DOHH2 (cell line): ENCODE results near the gene PPIP5K1.

ENCODE experiments used
- H3F3A ChIP-seq: fragments of 200-600 bp; sonication (generic), shearing (Covaris generic); 2 replicates; pipeline ENCODE4 v1.6.0; 2016; ENCODE audit warnings: antibody characterized with exemption, mild to moderate bottlenecking; ENCODE audit not compliant: control insufficient read depth, insufficient read depth
- H3K27ac ChIP-seq: fragments of 200-600 bp; sonication (generic); 2 replicates; pipeline ENCODE4 v1.5.1; 2014; ENCODE audit warnings: low read depth, mild to moderate bottlenecking, low read length, moderate library complexity
- H3K27me3 ChIP-seq: fragments of 200-600 bp; sonication (generic); 2 replicates; pipeline ENCODE4 v1.6.1; 2014; ENCODE audit warnings: mild to moderate bottlenecking, low read length, mixed read lengths; ENCODE audit not compliant: control insufficient read depth
- H3K36me3 ChIP-seq: fragments of 200-600 bp; sonication (generic); 2 replicates; pipeline ENCODE4 v1.6.1; 2014; ENCODE audit warnings: mild to moderate bottlenecking, low read length, moderate library complexity, mixed read lengths; ENCODE audit not compliant: control insufficient read depth
- H3K4me1 ChIP-seq: fragments of 200-600 bp; sonication (generic); 2 replicates; pipeline ENCODE4 v1.6.1; 2014; ENCODE audit warnings: mild to moderate bottlenecking, low read length, mixed read lengths; ENCODE audit not compliant: control insufficient read depth
- H3K4me2 ChIP-seq: fragments of 200-600 bp; sonication (generic); 2 replicates; pipeline ENCODE4 v1.6.0; 2014; ENCODE audit warnings: mild to moderate bottlenecking, low read length, moderate library complexity
- H3K4me3 ChIP-seq: fragments of 200-600 bp; sonication (generic); 2 replicates; pipeline ENCODE4 v1.5.1; 2014; ENCODE audit warnings: mild to moderate bottlenecking, low read length, mixed read lengths
- H3K79me2 ChIP-seq: fragments of 200-600 bp; sonication (generic); 2 replicates; pipeline ENCODE4 v1.6.1; 2014; ENCODE audit warnings: mild to moderate bottlenecking, low read length, mixed read lengths; ENCODE audit not compliant: control insufficient read depth
- H3K9me2 ChIP-seq: fragments of 200-600 bp; sonication (generic); replicated peaks from 2 replicates; pipeline ENCODE4 v1.6.1; 2014; ENCODE audit warnings: mild to moderate bottlenecking, low read length, mixed read lengths; ENCODE audit not compliant: control insufficient read depth
- H3K9me3 ChIP-seq: fragments of 200-600 bp; sonication (generic); 2 replicates; pipeline ENCODE4 v1.6.1; 2014; ENCODE audit warnings: antibody characterized with exemption, low read length, mixed read lengths; ENCODE audit not compliant: control insufficient read depth, insufficient read depth
- H4K20me1 ChIP-seq: fragments of 200-600 bp; sonication (generic); 2 replicates; pipeline ENCODE4 v1.6.0; 2014; ENCODE audit warnings: low read depth, mild to moderate bottlenecking, antibody characterized with exemption, low read length, moderate library complexity; ENCODE audit not compliant: control insufficient read depth, insufficient read depth
- CTCF ChIP-seq: fragments of 200-600 bp; sonication (generic); IDR thresholded peaks from one replicate; pipeline ENCODE4 v1.5.1; 2014; ENCODE audit warnings: antibody characterized with exemption, mild to moderate bottlenecking, low read depth, low read length; ENCODE audit not compliant: poor library complexity, severe bottlenecking
- EZH2phosphoT487 ChIP-seq: fragments of 200-600 bp; sonication (generic); IDR thresholded peaks from 2 replicates; pipeline ENCODE4 v1.6.1; 2017; ENCODE audit warnings: borderline replicate concordance, mild to moderate bottlenecking, antibody characterized with exemption, low read length, moderate library complexity, mixed read lengths

PPIP5K1 gene

GRCh38 chr15:43489191-43489590 lies 100.8 kb downstream of the PPIP5K1 start:
- H3K9me2 ChIP-seq: no peaks in the 10 kb centered on the region
- H3F3A ChIP-seq: 0 out of 2 replicates have a peak, but pooled peaks cover 1% of the 10 kb centered on the region
- H3K27ac ChIP-seq: no peak overlapping the region
- no peak overlapping the region for H3K4me3 ChIP-seq
- H3K9me3 ChIP-seq: no peaks in the 10 kb centered on the region
- H3K4me1 ChIP-seq: peaks cover 15% of the 10 kb centered on the region
- peaks cover 8% of the 10 kb centered on the region for H3K79me2 ChIP-seq
- H3K27me3 ChIP-seq: no peaks in the 10 kb centered on the region
- TF ChIP-seq CTCF (no peak), EZH2phosphoT487 (no peak)
- H3K4me2 ChIP-seq: no peak overlapping the region
- H4K20me1 ChIP-seq: no peaks in the 10 kb centered on the region
- peaks cover 33% of the 10 kb centered on the region for H3K36me3 ChIP-seq

GRCh38 chr15:43488790-43489189 lies 101.2 kb downstream of the PPIP5K1 start:
- no peak overlapping the region for H3K4me2 ChIP-seq
- H3F3A ChIP-seq: 0 out of 2 replicates have a peak, but pooled peaks cover 2% of the 10 kb centered on the region
- no peaks in the 10 kb centered on the region for H4K20me1 ChIP-seq
- H3K9me3 ChIP-seq: no peaks in the 10 kb centered on the region
- TF ChIP-seq CTCF (no peak), EZH2phosphoT487 (no peak)
- peaks cover 13% of the 10 kb centered on the region for H3K4me1 ChIP-seq
- no peak overlapping the region for H3K4me3 ChIP-seq
- H3K79me2 ChIP-seq: peaks cover 8% of the 10 kb centered on the region
- no peaks in the 10 kb centered on the region for H3K9me2 ChIP-seq
- no peaks in the 10 kb centered on the region for H3K27me3 ChIP-seq
- peaks cover 33% of the 10 kb centered on the region for H3K36me3 ChIP-seq
- H3K27ac ChIP-seq: no peak overlapping the region

- Histone ChIP-seq H3K27ac (no peak overlapping the region), H3K9me2 (no peaks in the 10 kb centered on the region), H3K36me3 (peaks cover 33% of the 10 kb centered on the region), H3K4me3 (no peak overlapping the region), H3K4me2 (no peak overlapping the region), H3K27me3 (no peaks in the 10 kb centered on the region), H3F3A (0 out of 2 replicates have a peak, but pooled peaks cover 2% of the 10 kb centered on the region), H3K9me3 (no peaks in the 10 kb centered on the region), H3K79me2 (peaks cover 6% of the 10 kb centered on the region), H3K4me1 (peaks cover 7% of the 10 kb centered on the region), H4K20me1 (no peaks in the 10 kb centered on the region)
- no peak for TF ChIP-seq CTCF
- TF ChIP-seq EZH2phosphoT487: no peak
Measured at GRCh38 chr15:43487271-43487895, 102.6 kb downstream of the PPIP5K1 start.
